GM19324 (cell line): ENCODE measurements around the gene NINJ1.

ENCODE experiments used
- ATAC-seq: cut with Tn5 transposase; IDR thresholded peaks from one replicate; pipeline ENCODE4 v1.9.1; 2021; ENCODE audit warnings: mild to moderate bottlenecking, moderate library complexity; ENCODE audit not compliant: unreplicated experiment, low FRiP score

Gene NINJ1

DNA sequence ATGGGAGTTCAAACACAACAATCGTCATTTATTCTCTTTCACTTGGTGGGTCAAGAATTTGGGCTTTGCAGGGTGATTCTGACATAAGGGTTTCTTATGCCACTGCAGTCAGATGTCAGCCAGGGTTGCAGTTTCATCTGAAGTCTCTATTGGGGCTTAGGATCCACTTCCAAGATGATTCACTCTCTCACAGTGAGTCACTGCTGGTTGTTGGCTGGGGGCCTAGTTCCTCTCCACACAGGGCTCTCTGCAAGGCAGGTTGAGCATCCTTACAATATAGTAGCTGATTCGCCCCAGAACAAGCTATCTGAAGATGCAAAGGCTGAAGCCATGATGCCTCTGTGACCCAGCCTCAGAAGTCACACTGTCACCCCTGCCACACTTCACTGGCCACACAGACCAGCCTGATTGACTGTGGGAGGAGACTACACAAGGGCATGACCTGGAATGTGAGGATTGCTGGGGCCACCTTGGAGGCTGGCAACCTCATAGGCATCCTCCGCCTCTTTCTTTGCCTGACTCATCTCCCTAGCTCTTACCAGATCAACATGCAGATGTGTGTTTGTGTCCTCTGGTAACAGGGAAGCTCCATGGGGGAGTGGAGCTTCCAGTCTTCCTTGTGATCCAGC is 42.5 kb downstream of the NINJ1 start:
- ATAC-seq: no peak

- ATAC-seq: no peak
Observed at GRCh38 chr9:93091056-93091452, 43.0 kb downstream of the NINJ1 start.

DNA sequence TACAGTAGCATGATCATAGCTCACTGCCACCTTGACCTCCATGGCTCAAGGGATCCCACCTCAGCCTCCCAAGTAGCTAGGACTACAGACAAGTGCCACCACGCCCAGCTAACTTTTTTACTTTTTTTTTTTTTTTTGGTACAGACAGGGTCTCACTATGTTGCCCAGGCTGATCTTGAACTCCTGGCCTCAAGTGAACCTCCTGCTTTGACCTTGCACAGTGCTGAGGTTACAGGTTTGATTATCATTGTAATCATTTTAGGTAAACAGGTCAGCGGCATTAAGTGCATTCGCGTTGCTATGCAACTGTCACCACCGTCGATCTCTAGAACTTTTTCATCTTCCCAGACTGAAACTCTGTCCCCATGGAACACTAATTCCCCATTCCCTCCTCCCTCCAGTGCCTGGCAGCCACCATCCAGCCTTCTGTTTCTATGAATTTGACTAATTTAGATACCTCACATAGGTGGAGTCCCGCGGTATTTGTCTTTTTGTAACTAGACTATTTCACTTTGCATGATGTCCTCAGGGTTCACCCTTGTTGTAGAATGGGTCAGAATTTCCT is 43.9 kb downstream of the NINJ1 start:
- ATAC-seq: no peak

GRCh38 chr9:93089481-93089991 is 44.5 kb downstream of the NINJ1 start:
- no peak for ATAC-seq

DNA sequence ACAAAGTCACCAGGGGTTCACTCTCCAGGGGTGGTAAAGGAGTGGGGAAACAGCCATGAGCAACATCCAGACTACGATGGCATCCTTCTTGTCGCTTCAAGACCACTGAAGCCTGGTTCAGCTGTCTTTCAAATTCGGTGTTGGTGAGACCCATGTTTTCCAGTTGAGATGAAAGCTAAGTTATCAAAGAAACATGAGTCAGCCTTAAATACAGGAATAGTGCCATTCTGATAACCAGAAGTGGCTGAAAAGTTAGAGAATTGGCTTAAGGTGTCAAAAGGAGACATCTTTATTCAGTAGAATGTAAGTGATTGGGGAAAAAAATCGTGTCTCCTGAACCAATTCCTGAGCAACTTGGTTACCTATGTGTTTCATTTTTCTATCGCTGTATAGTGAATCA is 45.0 kb downstream of the NINJ1 start:
- ATAC-seq: no peak

DNA sequence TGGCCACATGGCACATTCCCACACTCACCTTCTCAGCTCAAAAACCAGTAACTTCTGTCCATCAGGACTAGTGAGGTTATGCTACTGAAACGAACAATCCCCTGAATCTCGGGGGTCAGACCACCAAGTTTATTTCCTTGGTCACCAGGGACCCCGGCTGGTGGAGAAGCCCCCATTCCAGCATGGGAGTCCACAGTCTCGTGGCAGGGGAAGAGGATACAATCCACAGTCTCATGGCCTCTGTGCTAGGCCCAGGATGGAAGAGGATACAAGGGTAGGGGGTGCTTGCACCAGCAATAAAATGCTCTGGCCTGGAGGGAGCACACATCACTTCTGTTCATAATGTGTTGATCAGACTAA is 45.4 kb downstream of the NINJ1 start:
- no peak for ATAC-seq

DNA sequence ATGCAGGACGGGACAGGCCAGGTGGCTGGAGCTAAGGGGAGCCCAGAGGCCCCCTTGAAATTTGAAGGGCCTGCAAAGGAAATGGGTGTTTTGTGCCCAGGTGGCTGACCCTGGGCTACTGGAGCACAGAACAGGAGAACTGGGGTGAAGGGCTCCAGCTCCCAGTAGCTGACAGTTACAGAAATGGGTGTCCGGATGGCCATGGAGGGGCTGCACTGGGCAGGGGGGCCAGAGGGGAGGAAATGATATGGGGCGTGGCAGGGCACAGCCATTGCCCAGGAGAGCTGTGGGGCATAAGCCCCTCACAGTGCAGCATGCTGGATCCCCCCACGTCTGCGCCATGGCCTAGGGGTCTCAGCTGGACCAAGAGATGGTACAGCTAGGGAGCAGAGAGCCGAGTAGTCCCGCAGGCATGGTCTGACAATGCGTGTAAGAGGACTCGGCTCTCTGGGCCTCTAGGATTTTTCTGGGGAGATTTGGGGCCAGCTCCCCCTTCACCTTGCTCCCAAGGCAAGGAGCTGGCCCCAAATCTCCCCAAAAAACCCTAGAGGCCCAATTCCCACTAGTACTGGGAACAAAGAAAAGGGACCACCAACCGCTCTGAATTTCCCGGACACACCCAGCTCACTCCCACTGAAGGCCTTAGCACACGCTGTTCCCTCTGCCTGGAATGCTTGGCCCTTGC is 45.9 kb downstream of the NINJ1 start:
- ATAC-seq: no peak

- ATAC-seq: no peak
Observed at GRCh38 chr9:93086447-93087224, 47.4 kb downstream of the NINJ1 start.

DNA sequence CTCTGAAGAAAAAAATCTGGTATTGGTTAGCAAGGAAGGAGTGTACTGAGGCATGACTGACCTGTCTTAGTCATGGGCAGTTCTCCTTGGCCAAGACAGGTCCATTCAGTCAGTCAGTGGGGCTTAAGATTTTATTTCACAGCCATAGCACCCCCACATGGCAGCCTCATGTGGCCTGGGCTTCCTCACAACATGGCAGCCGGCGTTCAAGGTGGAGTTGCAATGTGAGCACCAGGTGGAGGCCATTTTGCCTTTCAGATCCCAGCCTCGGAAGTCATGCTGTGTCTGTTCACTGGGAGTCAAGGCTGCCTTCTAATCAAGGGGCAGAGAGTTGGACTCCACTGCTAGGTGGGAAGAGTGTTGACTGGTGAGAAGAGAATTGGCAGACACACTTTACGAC is 48.4 kb downstream of the NINJ1 start:
- no peak for ATAC-seq

GRCh38 chr9:93084471-93084881 is 49.6 kb downstream of the NINJ1 start:
- ATAC-seq: no peak

DNA sequence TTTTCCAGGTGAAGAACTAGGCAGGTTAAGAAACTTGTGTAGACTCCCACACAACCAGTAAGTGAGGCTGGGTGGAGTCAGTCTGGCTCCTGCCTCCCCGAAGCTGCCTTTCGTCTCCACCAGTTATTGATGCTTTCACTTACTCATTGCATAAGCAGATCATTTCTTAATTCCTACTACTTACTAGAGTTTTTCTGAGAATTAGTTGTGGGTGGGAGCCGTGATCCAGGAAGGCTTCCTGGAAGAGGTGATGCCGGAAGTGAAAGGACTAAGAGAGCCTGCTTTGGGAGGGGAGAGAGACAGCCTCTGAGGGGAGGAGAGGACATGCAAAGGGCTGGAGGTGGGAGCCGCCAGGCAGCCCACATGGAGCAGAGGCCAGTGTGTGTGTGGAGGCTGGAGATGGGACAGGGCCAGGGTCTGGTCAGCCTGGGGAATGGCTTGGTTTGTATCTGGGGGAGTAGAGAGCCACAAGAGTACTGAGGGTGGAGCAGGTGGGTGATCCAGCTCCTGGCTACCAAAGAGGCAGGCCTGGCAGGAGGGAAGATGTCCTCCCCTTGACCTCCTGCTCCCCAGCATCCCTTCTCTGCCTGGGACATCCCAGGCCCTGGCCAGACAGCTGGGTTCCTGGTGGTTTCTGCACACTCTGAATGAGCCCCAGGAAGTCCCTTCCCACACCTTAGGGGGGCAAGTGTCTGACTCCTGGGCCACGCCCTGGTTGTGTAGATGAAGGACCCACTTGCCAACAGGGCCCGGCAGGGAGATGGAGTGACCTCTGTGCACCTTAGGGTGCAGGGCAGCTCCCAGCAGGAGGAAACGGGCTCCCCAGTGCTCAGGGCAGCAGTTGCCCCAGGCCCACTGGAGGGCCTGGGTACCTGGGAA is 50.2 kb downstream of the NINJ1 start:
- no peak for ATAC-seq

GRCh38 chr9:93082841-93083411 is 51.1 kb downstream of the NINJ1 start:
- no peak for ATAC-seq

DNA sequence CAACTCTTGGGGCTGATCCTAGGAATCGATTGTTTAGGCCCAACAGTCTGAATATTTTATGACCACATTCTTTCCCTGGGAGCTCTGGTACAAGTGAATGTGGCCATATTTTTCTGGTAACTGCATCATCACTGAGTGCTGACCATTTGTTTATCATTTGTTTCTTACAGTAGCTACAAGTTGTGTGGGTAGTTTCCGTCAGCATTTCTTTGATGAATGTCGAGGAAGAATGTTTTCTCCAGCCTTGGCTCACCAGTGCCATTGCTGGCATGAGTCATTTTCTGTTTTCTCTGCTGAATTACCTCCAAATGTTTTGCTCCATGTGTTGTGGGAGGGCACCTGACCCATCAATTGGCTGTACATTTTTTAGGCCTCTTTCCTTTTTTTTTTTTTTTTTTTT is 52.1 kb downstream of the NINJ1 start:
- no peak for ATAC-seq

GRCh38 chr9:93081081-93081529 is 52.9 kb downstream of the NINJ1 start:
- ATAC-seq: no peak

- no peak for ATAC-seq
Observed at GRCh38 chr9:93080406-93080805, 53.6 kb downstream of the NINJ1 start.

DNA sequence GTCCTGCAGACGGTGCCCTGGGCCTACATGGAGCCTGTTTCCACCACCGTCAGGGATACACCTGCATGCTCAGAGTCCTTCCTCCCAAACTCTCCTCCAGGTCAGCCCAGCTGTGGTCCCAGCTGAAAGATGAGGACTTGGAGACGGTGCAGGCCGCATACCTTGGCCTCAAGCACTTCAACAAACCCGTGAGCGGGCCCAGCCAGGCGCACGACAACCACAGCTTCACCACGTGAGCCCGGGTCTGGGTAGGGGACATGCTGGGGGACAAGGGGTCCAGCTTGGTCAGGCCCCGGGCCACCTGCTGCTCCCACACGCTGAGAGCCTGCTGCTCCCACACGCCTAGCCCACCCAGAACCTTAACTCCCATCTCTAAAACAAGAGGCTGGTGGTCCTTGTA is 54.7 kb downstream of the NINJ1 start:
- ATAC-seq: no peak

GRCh38 chr9:93077811-93078210 is 56.2 kb downstream of the NINJ1 start:
- no peak for ATAC-seq

- ATAC-seq: no peak
Observed at GRCh38 chr9:93077367-93077766, 56.7 kb downstream of the NINJ1 start.

DNA sequence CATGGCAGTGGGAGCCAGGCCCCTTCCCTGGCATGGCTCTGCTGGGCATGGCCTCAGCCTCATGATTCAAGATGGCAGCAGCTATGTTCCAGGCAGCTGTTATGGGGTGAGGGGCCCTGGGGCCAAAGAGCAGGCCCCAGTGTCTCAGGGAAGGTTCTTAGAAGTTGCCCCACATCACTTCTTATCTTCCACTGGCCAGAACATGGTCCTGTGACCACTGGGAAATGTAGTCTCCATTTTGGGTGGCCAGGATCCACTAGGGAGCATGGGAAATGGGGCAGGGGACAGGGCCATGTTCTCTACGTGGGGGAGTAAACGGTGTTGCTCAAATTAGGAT is 57.3 kb downstream of the NINJ1 start:
- ATAC-seq: no peak
